Activated CD8-positive, alpha-beta T cell treated with anti-CD3 and anti-CD28 coated beads, Interleukin-2, amount 10 ng/mL, durations not matched to agents 7 days and 5 days (primary cell): Measurements from ENCODE around the gene CCDC57. TPM values are rescaled to one million over a fixed set of nuclear protein-coding genes. Genes with fewer than 3 reads are reported as not detected.

Source experiments
- ATAC-seq: fragments of 150-1000 bp; cut with Tn5 transposase; one replicate; pipeline ENCODE4 v1.10.0; 2021; ENCODE audit warnings: moderate library complexity
- CTCF ChIA-PET: fragments of 350-600 bp; sonication (Branson Sonifier 250); formaldehyde crosslinking; loops from one replicate; lab custom pipeline; 2021; ENCODE audit warnings: antibody characterized with exemption; lab: Charles Lee
- POLR2A ChIA-PET: fragments of 350-600 bp; sonication (Branson Sonifier 250); formaldehyde crosslinking; loops from one replicate; lab custom pipeline; 2021; ENCODE audit warnings: antibody characterized with exemption; lab: Charles Lee
- DNase-seq: peaks from one replicate; pipeline ENCODE4 v3.0.0-alpha.2; 2020
- H3K27ac Mint-ChIP-seq: one replicate; pipeline ENCODE4 v1.8.0; 2021; ENCODE audit warnings: mild to moderate bottlenecking, mixed read lengths
- H3K27me3 Mint-ChIP-seq: one replicate; pipeline ENCODE4 v1.8.0; 2021; ENCODE audit warnings: low read depth, mixed read lengths
- H3K36me3 Mint-ChIP-seq: one replicate; pipeline ENCODE4 v1.8.0; 2021; ENCODE audit warnings: low read depth, mixed read lengths
- H3K4me1 Mint-ChIP-seq: one replicate; pipeline ENCODE4 v1.8.0; 2021; ENCODE audit warnings: low read depth, mixed read lengths
- H3K4me3 Mint-ChIP-seq: one replicate; pipeline ENCODE4 v1.8.0; 2021; ENCODE audit warnings: mild to moderate bottlenecking, mixed read lengths
- H3K9me3 Mint-ChIP-seq: one replicate; pipeline ENCODE4 v1.8.0; 2022; ENCODE audit warnings: mixed read lengths; ENCODE audit not compliant: insufficient read depth
- total RNA-seq, 2 experiments: library from RNA; stranded (reverse); gene quantifications; one replicate each; pipeline ENCODE4 v1.2.3, GENCODE V29; 2021

The CCDC57 gene
- total RNA-seq, 2 experiments from 2014 or later = 78.3 to 84.7 TPM

DNA sequence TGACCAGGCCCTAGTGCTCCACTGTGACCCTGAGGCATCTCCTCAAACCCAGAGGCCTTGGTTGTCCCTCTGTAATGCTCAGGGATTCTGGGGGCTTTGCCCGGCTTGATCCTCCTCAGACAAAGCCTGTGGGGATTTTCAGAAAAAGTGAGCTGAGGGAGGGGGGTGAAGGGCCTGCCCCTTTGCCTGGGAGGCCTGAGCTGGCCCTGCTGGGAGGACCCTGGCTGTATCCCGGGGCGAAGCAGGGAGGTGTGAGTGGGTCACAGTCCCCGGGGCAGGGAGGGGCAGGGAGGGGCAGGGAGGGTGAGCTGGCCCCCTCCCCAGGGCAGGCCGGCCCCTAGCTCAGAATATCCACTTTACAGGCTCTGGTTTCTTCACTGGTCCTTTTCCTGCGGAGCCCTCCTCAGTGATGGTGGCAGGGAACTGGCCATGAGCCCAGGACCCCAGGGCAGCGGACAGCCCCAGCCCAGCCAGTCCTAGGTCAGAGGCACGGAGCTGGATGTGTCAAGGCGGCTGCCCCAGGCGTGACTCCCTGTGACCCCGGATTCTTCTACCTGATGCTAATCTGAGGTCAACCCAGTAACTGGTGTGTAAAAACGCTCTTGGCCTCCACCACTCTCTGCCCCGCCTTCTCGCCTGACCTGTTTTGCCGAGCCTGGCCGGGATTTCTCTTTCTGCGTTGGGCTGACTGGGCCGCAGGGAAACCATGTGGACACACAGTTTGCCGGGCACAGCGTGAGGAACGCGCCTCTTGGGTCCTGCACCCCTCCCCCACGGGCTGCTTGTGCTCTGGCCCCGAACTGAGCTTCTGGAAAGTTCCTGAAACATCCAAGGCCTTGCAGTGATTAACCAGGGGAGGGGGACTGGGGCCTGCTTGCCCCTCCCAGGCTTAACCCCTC lies 108.8 kb downstream of the CCDC57 start:
- POLR2A ChIA-PET = interaction anchor here (0.6 kb wide), 1 partner anchor 10 kb away, joined by 3 read pairs; no protein-coding TSS in a partner anchor
- Mint-ChIP-seq H3K4me3 (no peak overlapping the region), H3K4me1 (peaks cover 43% of the 10 kb centered on the region), H3K27me3 (no peaks in the 10 kb centered on the region), H3K36me3 (peaks cover 7% of the 10 kb centered on the region), H3K27ac (peak overlapping the region; percentile 39), H3K9me3 (no peaks in the 10 kb centered on the region)
- DNase-seq = no peak
- ATAC-seq = no peak
- CTCF ChIA-PET = interaction anchor here (2.8 kb wide), 1 partner anchor 18 kb away, joined by 19 read pairs; no protein-coding TSS in a partner anchor

DNA sequence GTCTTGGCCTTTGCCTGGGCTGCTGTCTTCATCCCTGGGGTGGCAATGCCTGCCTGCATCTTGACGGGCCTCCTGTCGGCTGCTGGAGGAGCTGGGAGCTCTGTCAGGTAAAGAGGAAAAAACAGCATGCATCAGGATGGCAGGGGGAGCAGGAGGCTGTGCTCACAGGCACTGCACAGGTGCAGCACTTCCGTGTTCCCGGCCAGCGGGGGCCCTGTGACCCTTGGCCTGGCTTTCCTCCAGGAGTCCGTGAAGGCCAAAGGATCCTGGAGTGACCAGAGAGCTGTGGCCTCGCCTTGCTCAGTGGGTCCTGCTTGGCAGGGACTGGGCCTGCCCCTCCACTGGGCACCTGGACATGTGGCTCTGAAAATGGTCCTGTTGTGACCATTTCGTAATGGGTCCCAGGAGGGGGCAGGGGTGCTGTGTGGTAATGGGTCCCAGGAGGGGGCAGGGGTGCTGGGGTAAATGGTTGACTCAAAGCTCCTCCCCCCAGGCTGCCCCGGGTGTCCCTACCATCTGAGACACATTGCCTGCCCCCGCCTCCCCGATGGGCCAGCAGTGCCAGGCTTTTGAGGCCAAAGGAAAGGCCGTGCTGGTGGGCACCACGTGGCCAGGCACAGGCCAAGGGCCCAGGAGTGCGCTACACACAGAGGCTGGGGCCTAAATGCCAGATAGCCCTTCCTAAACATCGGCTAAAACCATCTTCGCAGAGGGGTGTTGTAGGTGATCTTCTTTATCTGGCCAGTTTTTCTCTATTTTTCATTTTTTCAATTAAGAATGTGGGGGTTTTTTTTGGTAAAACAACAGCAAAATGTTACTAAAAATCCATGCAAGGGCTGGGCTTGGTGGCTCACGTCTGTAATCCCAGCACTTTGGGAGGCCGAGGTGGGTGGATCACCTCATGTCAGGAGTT lies 110.6 kb downstream of the CCDC57 start:
- no peak for DNase-seq
- Mint-ChIP-seq H3K27me3 (no peaks in the 10 kb centered on the region), H3K4me3 (no peak overlapping the region), H3K9me3 (no peaks in the 10 kb centered on the region), H3K27ac (no peak overlapping the region), H3K4me1 (peaks cover 35% of the 10 kb centered on the region), H3K36me3 (peaks cover 7% of the 10 kb centered on the region)
- ChIA-PET CTCF (interaction anchor here (1.2 kb wide), 1 partner anchor 24 kb away, joined by 4 read pairs; no protein-coding TSS in a partner anchor), POLR2A (no interaction called here)
- ATAC-seq = no peak

DNA sequence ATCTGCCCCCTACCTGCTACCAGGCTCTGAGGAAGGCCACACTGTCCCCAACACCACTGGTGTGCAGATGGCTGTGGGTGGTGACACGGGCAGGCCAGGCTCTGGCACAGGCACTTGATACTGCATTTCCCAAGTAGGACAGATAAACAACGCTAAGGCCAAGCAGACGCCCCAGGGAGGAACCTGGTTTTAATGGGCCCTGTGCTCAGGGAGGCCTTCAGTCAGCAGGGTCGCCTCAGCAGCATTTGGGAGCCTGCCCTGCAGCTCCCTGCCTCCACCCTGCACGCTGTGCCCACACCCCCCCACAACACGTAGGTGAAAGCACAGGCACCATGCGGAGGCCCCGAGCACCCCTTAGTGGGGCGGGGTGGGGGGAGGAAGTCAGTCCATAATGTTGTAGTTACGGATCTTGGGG lies 111.3 kb downstream of the CCDC57 start:
- DNase-seq (no peak), ATAC-seq (no peak)
- ChIA-PET POLR2A (no interaction called here), CTCF (no interaction called here)
- no peak overlapping the region for H3K4me3 Mint-ChIP-seq
- no peaks in the 10 kb centered on the region for H3K27me3 Mint-ChIP-seq
- peaks cover 7% of the 10 kb centered on the region for H3K36me3 Mint-ChIP-seq
- peaks cover 33% of the 10 kb centered on the region for H3K4me1 Mint-ChIP-seq
- no peaks in the 10 kb centered on the region for H3K9me3 Mint-ChIP-seq
- no peak overlapping the region for H3K27ac Mint-ChIP-seq

DNA sequence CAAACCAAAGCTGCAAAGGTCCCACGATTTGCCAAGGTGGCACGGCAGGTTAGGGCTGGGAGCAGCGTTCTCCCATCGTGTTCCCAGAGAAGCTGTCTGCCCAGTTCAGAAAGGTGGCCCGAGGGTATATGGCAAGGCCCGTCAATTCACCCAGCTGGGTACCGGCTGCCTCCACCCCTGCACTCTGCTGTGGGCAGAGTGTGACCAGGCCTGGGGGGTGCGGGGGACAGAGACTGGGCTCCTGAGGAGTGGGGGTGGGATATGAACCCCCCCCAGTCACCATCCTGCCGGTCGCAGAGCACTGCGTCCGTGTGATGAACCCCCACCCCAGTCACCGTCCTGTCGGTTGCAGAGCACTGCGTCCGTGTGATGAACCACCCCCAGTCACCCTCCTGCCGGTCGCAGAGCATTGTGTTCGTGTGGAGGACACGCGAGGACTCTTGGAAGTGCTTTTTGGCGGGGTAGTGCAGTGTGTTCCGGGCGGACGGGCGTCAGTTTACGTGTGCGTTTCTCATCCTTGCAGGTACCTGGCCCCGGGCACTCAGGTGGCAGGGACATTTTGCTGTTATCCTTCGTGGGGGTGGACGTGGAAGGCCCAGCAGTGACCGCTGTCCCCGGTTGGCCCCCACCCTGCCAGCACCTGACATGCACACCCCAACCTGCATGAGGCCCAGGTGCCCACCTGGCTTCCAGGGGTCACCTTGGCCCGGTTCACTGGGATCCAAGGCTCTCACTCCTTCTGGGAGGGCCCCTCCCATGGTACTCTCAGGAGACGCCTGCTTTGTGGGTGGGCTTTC lies 111.9 kb downstream of the CCDC57 start:
- Mint-ChIP-seq H3K4me1 (peaks cover 33% of the 10 kb centered on the region), H3K27ac (peak overlapping the region; percentile 15), H3K4me3 (peak overlapping the region; percentile 83), H3K36me3 (peaks cover 11% of the 10 kb centered on the region), H3K27me3 (no peaks in the 10 kb centered on the region), H3K9me3 (no peaks in the 10 kb centered on the region)
- ChIA-PET POLR2A (interaction anchor here (0.7 kb wide), 1 partner anchor 27 kb away, joined by 3 read pairs; no protein-coding TSS in a partner anchor), CTCF (interaction anchor here (1.1 kb wide), 1 partner anchor 54 kb away, joined by 3 read pairs; no protein-coding TSS in a partner anchor)
- ATAC-seq = no peak
- no peak for DNase-seq

DNA sequence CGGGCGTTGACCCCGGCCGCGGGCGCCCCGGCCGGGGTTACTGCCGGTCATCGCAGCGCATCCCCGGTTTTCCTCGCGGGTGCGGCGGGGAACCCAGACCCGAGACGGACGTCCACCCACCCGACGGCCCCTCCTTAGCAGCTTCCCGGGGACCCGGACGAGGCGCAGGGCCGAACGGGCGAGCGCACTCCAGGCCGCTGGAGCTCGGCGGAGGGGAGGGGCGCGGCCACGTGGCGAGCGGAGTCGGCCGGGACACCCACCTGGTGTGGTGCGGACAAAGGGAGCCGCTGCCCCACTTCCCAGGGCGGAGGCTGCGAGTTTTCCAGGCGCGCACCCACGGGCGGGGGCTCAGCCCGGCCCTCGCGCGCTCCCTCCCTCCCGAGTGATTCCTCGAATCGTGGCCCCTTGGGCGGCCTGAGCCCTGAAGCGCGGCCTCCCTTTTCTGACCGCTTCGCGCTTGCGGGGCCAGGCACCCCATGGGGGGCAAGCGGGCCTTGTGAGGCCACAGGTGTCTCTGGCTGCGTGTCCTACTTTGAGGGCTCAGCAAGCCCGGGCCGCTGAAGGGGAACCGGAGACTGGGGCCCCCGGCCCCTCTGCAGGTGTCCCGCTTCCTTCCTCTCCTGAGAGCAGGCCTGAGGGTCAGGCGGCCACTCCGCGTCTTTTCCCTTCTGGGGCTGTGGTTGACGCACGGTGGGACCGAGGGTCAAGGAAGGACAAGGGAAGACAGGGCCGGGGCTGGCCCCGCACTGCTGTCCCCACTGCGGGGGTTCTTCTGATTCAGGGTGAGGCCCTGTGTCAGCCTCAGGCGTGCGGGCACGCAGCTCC lies 113.5 kb downstream of the CCDC57 start:
- H3K36me3 Mint-ChIP-seq = peaks cover 19% of the 10 kb centered on the region
- DNase-seq (peak; percentile 38), ATAC-seq (peak; percentile 6)
- H3K27ac Mint-ChIP-seq = peak overlapping the region; percentile 90
- ChIA-PET POLR2A (interaction anchor here (1.2 to 1.6 kb wide), 4 partner anchors 8 to 68 kb away, joined by 3 to 8 read pairs (median 6); partner anchors contain the start of gene RAC3), CTCF (interaction anchor here (0.7 to 1.4 kb wide), 4 partner anchors 23 to 68 kb away, joined by 3 to 6 read pairs (median 3); partner anchors contain the start of gene RAC3)
- H3K4me1 Mint-ChIP-seq = peaks cover 28% of the 10 kb centered on the region
- no peaks in the 10 kb centered on the region for H3K27me3 Mint-ChIP-seq
- no peaks in the 10 kb centered on the region for H3K9me3 Mint-ChIP-seq
- peak overlapping the region; percentile 83 for H3K4me3 Mint-ChIP-seq

DNA sequence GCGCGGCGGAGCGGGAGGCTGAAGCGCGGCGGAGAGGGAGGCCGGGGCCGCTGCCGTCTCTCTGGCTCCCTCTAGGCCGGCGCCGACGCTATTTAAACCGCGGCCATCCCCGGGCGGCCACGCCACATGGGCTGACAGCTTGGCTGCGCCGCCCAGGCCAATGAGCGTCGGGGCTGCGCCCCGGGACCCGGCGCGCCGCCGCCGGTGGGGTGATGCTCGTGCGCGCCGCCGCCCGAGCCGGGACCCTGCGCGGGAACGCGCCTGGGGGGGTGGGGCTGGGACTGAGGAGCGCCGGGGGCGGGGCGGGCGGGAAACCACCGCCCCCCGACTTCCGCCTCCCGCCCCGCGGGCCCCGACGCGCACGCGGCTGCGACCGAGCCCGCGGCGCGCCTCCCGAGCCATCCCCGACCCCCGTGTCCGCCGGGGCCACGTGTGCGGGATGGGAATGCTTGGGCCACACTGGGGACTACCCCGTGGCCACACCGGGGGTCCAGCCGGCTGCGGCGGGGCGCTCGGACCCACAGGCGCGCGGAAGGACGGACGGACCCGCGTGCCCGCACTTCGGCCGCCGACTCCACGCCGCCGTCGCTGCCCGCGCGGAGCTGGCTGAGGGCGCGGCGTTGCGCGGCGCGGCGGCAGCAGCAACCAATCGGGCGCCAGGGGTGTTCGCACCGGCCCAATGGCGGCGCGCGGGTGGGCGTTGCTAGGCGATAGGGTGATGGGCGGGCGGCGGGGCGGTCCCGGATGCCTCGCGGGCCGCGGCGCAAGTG lies 114.3 kb downstream of the CCDC57 start, which contains the start of gene FASN:
FASN (minus strand) TSS at position 68 of the 770 bp plus-strand sequence. CDS start 1,791 bp downstream, outside the sequence.
- CTCF ChIA-PET = interaction anchor here (0.7 to 1.4 kb wide), 5 partner anchors 8 to 67 kb away, joined by 3 to 6 read pairs (median 3); partner anchors contain the start of gene RAC3
- Mint-ChIP-seq H3K4me3 (peak within 1 kb of the TSS; percentile 83), H3K4me1 (peaks cover 27% of the 10 kb centered on the region), H3K9me3 (no peaks in the 10 kb centered on the region), H3K36me3 (peaks cover 22% of the 10 kb centered on the region), H3K27me3 (no peaks in the 10 kb centered on the region), H3K27ac (peak within 1 kb of the TSS; percentile 75)
- peak; percentile 94 for DNase-seq
- ATAC-seq = peak; percentile 81
- POLR2A ChIA-PET = interaction anchor here (1.2 to 1.6 kb wide), 4 partner anchors 9 to 68 kb away, joined by 3 to 8 read pairs (median 6); partner anchors contain the start of gene RAC3

DNA sequence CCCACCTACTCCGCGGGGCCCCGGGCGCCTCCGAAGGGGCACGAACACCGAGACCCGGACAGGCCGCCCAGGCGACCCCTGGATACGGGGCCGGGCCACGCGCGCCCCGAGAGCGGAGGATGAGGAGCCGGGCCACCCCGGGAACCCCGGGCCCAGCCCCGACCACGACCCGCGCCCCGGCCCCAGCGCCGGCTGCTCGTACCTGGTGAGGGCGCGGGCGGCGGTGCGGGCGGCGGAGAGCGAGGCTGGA lies 114.8 kb downstream of the CCDC57 start:
- ChIA-PET POLR2A (interaction anchor here (1.2 to 1.5 kb wide), 3 partner anchors 9 to 67 kb away, joined by 5 to 8 read pairs (median 7); partner anchors contain the start of gene RAC3), CTCF (interaction anchor here (1.0 kb wide), 1 partner anchor 9 kb away, joined by 4 read pairs; no protein-coding TSS in a partner anchor)
- Mint-ChIP-seq H3K36me3 (peaks cover 25% of the 10 kb centered on the region), H3K4me3 (peak overlapping the region; percentile 71), H3K4me1 (peaks cover 27% of the 10 kb centered on the region), H3K27ac (peak overlapping the region; percentile 75), H3K9me3 (no peaks in the 10 kb centered on the region), H3K27me3 (no peaks in the 10 kb centered on the region)
- ATAC-seq = no peak
- DNase-seq = no peak

DNA sequence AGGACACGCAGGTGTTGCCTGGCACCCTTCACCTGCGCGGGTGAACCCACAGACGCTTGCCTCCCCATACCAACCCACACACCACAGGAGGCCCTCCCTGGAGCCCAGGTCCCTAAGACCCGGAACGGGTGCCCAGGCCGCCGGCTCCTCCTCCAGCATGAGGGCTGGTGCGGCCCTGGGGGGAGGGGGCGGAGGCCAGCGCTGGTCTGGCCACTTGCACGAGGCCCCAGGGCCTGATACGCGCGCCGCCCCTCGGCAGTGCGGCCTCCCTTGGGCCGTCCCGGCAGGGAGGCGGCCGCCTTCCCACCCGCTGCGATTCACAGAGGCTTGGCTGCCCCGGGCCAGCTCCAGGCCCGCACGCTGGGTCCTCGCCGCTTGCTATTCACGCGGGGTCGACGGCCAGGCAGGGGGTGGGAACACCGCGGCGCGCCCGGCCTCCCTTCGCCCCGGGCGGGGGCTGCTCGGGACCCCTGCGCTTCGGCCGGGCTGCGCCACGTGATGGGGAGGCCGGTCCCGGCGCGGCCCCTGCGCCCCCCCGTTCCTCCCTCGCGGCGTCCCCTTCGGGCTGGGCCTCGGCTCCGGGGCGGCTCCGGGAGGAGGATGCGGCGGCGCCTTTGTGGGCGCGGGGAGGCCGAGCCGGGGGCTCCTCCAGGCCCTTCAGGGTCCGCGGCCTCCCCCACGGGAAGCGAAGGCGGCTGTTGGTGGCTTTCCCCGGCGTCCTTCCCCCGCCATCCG lies 115.3 kb downstream of the CCDC57 start:
- Mint-ChIP-seq H3K27me3 (no peaks in the 10 kb centered on the region), H3K4me3 (peak overlapping the region; percentile 77), H3K36me3 (peaks cover 25% of the 10 kb centered on the region), H3K4me1 (peaks cover 26% of the 10 kb centered on the region), H3K9me3 (no peaks in the 10 kb centered on the region), H3K27ac (peak overlapping the region; percentile 63)
- ATAC-seq (peak; percentile 7), DNase-seq (peak; percentile 45)
- ChIA-PET POLR2A (interaction anchor here (1.0 to 1.5 kb wide), 3 partner anchors 10 to 31 kb away, joined by 3 to 7 read pairs (median 5); no protein-coding TSS in a partner anchor), CTCF (interaction anchor here (1.0 kb wide), 1 partner anchor 9 kb away, joined by 4 read pairs; no protein-coding TSS in a partner anchor)

DNA sequence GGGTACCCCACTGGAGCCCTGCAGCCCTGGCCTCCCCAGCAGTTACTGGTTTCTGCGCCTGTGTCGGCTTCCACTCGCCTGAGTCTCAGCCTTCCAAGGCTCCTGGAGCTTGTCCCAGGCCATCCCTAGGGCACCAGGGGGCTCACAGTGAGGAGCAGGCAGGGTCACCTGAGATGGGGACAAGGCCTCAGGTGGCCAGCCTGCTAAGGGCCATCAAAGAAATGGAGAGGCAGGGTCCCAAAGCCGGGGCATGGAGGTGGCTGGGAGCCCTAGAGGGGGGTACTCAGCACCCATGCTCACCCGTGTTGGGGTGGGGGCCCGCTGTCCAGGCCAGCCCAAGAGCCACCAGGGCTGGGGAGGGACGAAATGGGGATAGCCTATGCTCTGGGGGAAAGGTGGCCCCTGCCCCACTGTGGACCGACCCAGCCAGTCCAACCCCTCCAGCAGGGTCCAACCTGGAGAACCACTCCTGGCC lies 115.9 kb downstream of the CCDC57 start:
- POLR2A ChIA-PET = interaction anchor here (1.0 kb wide), 1 partner anchor 31 kb away, joined by 3 read pairs; no protein-coding TSS in a partner anchor
- ATAC-seq (no peak), DNase-seq (no peak)
- Mint-ChIP-seq H3K27ac (peak overlapping the region; percentile 63), H3K4me1 (peaks cover 25% of the 10 kb centered on the region), H3K36me3 (peaks cover 27% of the 10 kb centered on the region), H3K4me3 (peak overlapping the region; percentile 77), H3K9me3 (no peaks in the 10 kb centered on the region), H3K27me3 (no peaks in the 10 kb centered on the region)
- CTCF ChIA-PET = interaction anchor here (1.9 kb wide), 1 partner anchor 9 kb away, joined by 5 read pairs; no protein-coding TSS in a partner anchor
